IMR-90 (cell line): Measurements from ENCODE around the gene CABP7.

Experiments used
- BHLHE40 ChIP-seq: fragments of 150-350 bp; IDR thresholded peaks from 2 replicates; pipeline ENCODE4 v1.6.1; 2016; ENCODE audit warnings: mild to moderate bottlenecking, low read depth, low read length
- CEBPB ChIP-seq: IDR thresholded peaks from 2 replicates; pipeline ENCODE4 v1.6.1; 2012; ENCODE audit warnings: low read depth, low read length, improper control_type of control experiment
- CHD1 ChIP-seq: IDR thresholded peaks from 2 replicates; pipeline ENCODE4 v1.6.1; 2012; ENCODE audit warnings: low read depth, low read length, improper control_type of control experiment
- CTCF ChIP-seq: conservative IDR thresholded peaks from 2 replicates; pipeline ENCODE4 v1.5.1; 2012; ENCODE audit warnings: mild to moderate bottlenecking, low read depth, low read length, improper control_type of control experiment
- MXI1 ChIP-seq: IDR thresholded peaks from 2 replicates; pipeline ENCODE4 v1.6.1; 2012; ENCODE audit warnings: low read depth, mild to moderate bottlenecking, low read length, moderate library complexity, borderline replicate concordance
- POLR2A ChIP-seq: IDR thresholded peaks from 2 replicates; pipeline ENCODE4 v1.6.1; 2012; ENCODE audit warnings: mild to moderate bottlenecking, low read depth, low read length
- RAD21 ChIP-seq: IDR thresholded peaks from 2 replicates; pipeline ENCODE4 v1.6.1; 2012; ENCODE audit warnings: low read length, improper control_type of control experiment
- RCOR1 ChIP-seq: IDR thresholded peaks from 2 replicates; pipeline ENCODE4 v1.6.1; 2012; ENCODE audit warnings: mild to moderate bottlenecking, low read length, improper control_type of control experiment; ENCODE audit not compliant: insufficient replicate concordance
- RFX5 ChIP-seq: IDR thresholded peaks from 2 replicates; pipeline ENCODE4 v1.8.0; 2012; ENCODE audit warnings: low read depth, mild to moderate bottlenecking, low read length, moderate library complexity
- SMC3 ChIP-seq: fragments of 150-350 bp; IDR thresholded peaks from 2 replicates; pipeline ENCODE4 v1.6.1; 2016; ENCODE audit warnings: low read depth, mild to moderate bottlenecking, antibody characterized with exemption, low read length, moderate library complexity
- USF2 ChIP-seq: fragments of 150-350 bp; IDR thresholded peaks from 2 replicates; pipeline ENCODE4 v1.6.1; 2017; ENCODE audit warnings: mild to moderate bottlenecking, antibody characterized with exemption, low read length, low read depth
- TF ChIP-seq, protein P1 (sequence below): fragments of 150-350 bp; IDR thresholded peaks from 2 replicates; pipeline ENCODE4 v1.6.1; 2016; ENCODE audit warnings: low read depth, mild to moderate bottlenecking, low read length, moderate library complexity, borderline replicate concordance

DNA sequence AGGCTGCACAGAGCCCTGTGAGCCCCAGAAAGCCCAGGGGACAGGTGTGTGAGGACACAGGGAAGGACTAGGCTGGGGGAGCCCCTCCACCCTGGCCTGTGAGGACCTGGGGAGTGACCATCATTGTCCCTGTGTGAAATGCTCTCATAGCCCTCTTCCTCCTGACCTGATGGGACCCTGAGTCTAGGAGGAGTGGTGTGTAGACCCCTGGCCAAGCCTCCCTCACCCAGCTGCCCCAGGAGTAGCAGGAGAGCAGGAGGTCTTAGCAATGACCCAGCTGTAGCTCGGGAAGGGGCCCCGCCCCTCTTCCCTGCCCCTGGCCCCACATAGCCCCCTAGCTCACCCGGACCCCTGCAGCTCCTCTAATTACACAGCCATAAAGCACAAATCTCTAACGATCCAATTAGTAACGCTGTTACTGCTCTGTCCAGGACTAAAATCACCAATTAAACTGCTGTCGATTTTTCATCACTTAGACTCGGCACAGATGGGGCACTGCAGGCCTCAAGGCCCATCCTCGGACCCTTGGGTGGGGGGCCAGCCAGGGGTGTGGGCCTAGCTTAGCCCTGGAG is 6.6 kb upstream of the CABP7 start:
- no peak for TF ChIP-seq CTCF
- TF ChIP-seq MXI1, result no peak
- no peak for TF ChIP-seq SMC3
- no peak for TF ChIP-seq USF2
- TF ChIP-seq CEBPB, result no peak
- TF ChIP-seq BHLHE40, result no peak
- no peak for TF ChIP-seq POLR2A
- TF ChIP-seq, protein P1, sequence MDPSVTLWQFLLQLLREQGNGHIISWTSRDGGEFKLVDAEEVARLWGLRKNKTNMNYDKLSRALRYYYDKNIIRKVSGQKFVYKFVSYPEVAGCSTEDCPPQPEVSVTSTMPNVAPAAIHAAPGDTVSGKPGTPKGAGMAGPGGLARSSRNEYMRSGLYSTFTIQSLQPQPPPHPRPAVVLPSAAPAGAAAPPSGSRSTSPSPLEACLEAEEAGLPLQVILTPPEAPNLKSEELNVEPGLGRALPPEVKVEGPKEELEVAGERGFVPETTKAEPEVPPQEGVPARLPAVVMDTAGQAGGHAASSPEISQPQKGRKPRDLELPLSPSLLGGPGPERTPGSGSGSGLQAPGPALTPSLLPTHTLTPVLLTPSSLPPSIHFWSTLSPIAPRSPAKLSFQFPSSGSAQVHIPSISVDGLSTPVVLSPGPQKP, result no peak
- no peak for TF ChIP-seq CHD1
- no peak for TF ChIP-seq RFX5
- no peak for TF ChIP-seq RAD21
- TF ChIP-seq RCOR1, result no peak
